ENCODE results near the gene BNC2.
A peak's percentile ranks its signal among the peaks of the same experiment; 100 is the strongest.

Gene BNC2

GRCh38 chr9:16846367-16846766 is 24.1 kb downstream of the BNC2 start:
- no peak for TF ChIP-seq CTCF (conservative IDR thresholded peaks at IDR 0.05; ENCODE audit: low read depth, low read length)
- no peak overlapping the region for H3K4me3 ChIP-seq (ENCODE audit: low read depth, low read length)
- DNase-seq (ENCODE audit: low read depth) = no peak

GRCh38 chr9:16834817-16835216 is 35.7 kb downstream of the BNC2 start:
- H3K4me3 ChIP-seq (ENCODE audit: low read depth, low read length) = no peak overlapping the region
- no peak for TF ChIP-seq CTCF (conservative IDR thresholded peaks at IDR 0.05; ENCODE audit: low read depth, low read length)
- no peak for DNase-seq (ENCODE audit: low read depth)

DNA sequence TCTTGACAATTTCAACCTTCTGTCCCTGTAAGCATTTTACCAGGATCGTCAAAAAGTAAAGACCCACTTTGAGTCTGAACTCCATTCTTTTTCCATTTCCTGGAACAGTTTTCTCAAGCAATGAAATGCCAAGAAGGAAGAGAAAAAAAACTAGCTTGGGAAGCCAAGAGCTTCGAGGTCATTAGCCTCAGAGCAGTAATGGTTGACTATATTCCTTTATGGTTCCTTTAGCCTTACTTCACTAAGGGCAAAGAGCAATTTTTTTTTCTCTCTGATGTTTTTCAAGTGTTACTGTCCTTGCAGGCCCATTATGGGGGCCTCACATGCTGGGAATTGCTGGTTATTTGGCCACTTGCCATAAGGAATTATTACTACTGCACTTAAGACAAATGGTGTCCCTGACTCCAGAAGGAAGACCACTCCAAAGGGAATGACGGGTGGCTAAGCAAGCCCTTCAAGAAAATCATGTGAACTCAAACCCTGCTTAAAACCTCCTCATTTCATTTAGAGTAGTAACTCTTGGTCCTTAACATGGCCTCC is 37.1 kb downstream of the BNC2 start:
- TF ChIP-seq CTCF (conservative IDR thresholded peaks at IDR 0.05; ENCODE audit: low read depth, low read length) = no peak
- DNase-seq (ENCODE audit: low read depth) = no peak
- H3K4me3 ChIP-seq (ENCODE audit: low read depth, low read length) = no peak overlapping the region

GRCh38 chr9:16832101-16832500 is 38.4 kb downstream of the BNC2 start:
- H3K4me3 ChIP-seq (ENCODE audit: low read depth, low read length) = no peak overlapping the region
- TF ChIP-seq CTCF (conservative IDR thresholded peaks at IDR 0.05; ENCODE audit: low read depth, low read length) = no peak
- no peak for DNase-seq (ENCODE audit: low read depth)

- DNase-seq (ENCODE audit: low read depth) = no peak
- no peak overlapping the region for H3K4me3 ChIP-seq (ENCODE audit: low read depth, low read length)
- TF ChIP-seq CTCF (conservative IDR thresholded peaks at IDR 0.05; ENCODE audit: low read depth, low read length) = no peak
Observed at GRCh38 chr9:16830806-16831205, 39.7 kb downstream of the BNC2 start.

DNA sequence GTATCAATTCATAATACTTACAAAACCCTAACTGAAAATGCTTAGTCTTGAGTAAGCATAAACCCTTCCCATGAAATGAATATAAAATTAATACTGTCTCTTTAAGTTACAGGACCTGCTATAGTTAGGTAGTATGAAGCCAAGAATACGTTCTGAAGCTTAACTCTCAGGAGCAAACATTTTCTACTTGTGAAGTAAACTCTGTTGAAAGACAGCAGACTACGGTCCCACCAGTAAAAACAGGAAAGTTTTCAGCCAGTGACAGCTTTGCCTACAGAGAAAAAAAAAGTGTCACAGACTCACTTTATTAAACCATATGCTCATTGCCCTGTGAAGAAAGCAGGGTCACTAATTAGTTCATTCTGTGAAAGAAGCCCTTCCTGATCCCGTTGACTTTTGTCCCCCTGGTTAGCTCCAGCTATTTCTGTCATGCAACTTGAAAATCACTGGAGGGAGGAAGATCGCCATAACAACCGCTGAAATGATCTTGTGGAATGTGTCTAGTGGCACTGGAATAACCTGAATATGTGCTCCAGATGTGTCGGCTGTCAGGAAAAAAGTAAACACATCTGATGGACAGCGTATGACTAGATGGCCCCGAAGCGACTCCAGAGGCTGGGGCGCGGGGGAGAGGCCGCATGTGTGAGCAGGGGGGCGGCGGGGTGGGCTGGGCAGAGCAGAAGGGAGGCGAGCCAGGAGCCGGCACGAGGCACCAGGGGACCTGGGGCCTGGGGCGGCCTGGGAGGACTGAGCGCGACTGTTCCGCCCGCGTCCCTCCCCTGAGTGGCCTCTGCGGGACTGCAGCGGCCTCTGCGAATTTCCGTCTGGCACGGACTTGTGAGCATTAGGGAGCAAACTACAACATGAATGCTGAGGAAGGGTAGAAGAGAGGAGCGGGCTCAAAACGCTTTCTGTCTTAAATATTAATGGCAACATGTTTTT is 41.9 kb downstream of the BNC2 start:
- TF ChIP-seq CTCF (conservative IDR thresholded peaks at IDR 0.05; ENCODE audit: low read depth, low read length) = no peak
- DNase-seq (ENCODE audit: low read depth) = peak; percentile 54

More for the DNA sequence above, 41.9 kb downstream of the BNC2 start:
- H3K4me3 ChIP-seq (ENCODE audit: low read depth, low read length) = peak overlapping the region; percentile 32

All from choroid plexus epithelial cell (primary cell).